ENCODE data around the gene DDIAS.

DNA sequence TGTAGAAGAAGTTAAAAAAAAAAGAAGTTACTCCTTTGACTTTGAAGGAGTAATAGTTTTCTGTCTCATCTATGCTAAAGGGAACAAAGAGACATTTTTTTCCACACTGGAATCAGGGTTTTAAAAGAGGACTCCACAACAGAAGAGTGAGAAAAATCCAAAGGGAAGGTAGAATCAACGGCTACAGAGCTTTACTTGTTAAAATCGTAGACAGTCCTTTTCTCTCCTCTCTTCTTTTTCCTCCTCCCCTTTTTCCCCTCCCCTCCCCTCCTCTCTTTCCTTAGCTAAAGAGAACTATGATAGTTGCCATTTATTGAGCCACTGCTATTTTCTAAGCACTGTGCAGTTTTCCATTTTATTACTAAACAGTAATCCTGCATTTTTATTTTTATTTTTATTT, 29.2 kb downstream of the DDIAS start:
- no peak for TF ChIP-seq REST (IDR thresholded peaks at IDR 0.05; ENCODE audit: insufficient read depth in 1 of 2, low read depth in 2 of 2, low read length in 2 of 2)
- TF ChIP-seq TAF1 (IDR thresholded peaks at IDR 0.05; ENCODE audit: borderline replicate concordance, insufficient read depth, low read length), result no peak
- no peak for TF ChIP-seq POLR2AphosphoS5 (IDR thresholded peaks at IDR 0.05; ENCODE audit: low read depth, low read length)
- no peak for TF ChIP-seq FOXP2 (optimal IDR thresholded peaks at IDR 0.05; ENCODE audit: borderline replicate concordance, extremely low read depth, extremely low read length, insufficient read depth)

Data from PFSK-1 (cell line).